K562 (cell line): ENCODE measurements around the gene DPY30. TPM values are rescaled to one million over a fixed set of nuclear protein-coding genes. Genes with fewer than 3 reads are reported as not detected.

ENCODE experiments used
- CAMTA2 ChIP-seq: fragments of 250-450 bp; sonication (Bioruptor Pico); conservative IDR thresholded peaks from 2 replicates; pipeline ENCODE4 v1.5.1; 2022
- CCNT2 ChIP-seq: IDR thresholded peaks from 2 replicates; pipeline ENCODE4 v1.6.1; 2011; ENCODE audit warnings: borderline replicate concordance, low read depth, mild to moderate bottlenecking, moderate library complexity, mixed read lengths, low read length; ENCODE audit not compliant: insufficient read length; ENCODE audit errors: extremely low read depth
- CXXC5 ChIP-seq: fragments of 250-450 bp; sonication (Bioruptor Pico); IDR thresholded peaks from 2 replicates; pipeline ENCODE4 v1.8.0; 2022; ENCODE audit warnings: inconsistent platforms, mild to moderate bottlenecking, moderate library complexity
- E2F6 ChIP-seq, 2 experiments: IDR thresholded peaks; 2 replicates each; pipeline ENCODE4 v1.6.1; 2011; ENCODE audit warnings: borderline replicate concordance in 1 of 2, control low read depth in 1 of 2, low read depth in 1 of 2, low read length in 1 of 2, mild to moderate bottlenecking in 1 of 2, mixed read lengths in 1 of 2, moderate library complexity in 1 of 2; ENCODE audit not compliant: insufficient read depth in 1 of 2, insufficient read length in 1 of 2, poor library complexity in 1 of 2, severe bottlenecking in 1 of 2; ENCODE audit errors: extremely low read depth in 1 of 2
- FOXK2 ChIP-seq, 2 experiments: fragments of 450-650 bp; IDR thresholded peaks in 1 of 2; conservative IDR thresholded peaks in 1 of 2; 2 replicates each; pipeline ENCODE4 v1.6.1; 2016; ENCODE audit warnings: low read depth in 2 of 2, mild to moderate bottlenecking in 1 of 2
- GABPB2 ChIP-seq: fragments of 250-450 bp; sonication (Bioruptor Pico); conservative IDR thresholded peaks from 2 replicates; pipeline ENCODE4 v1.5.1; 2021; ENCODE audit warnings: mild to moderate bottlenecking
- HDAC1 ChIP-seq, 2 experiments: fragments of 450-650 bp; IDR thresholded peaks; 2 replicates each; pipeline ENCODE4 v1.6.1; 2016 to 2017; ENCODE audit warnings: inconsistent platforms in 1 of 2, mild to moderate bottlenecking in 1 of 2, moderate library complexity in 1 of 2
- HMGN3 ChIP-seq: IDR thresholded peaks from 2 replicates; pipeline ENCODE4 v1.6.1; 2011; ENCODE audit warnings: borderline replicate concordance, low read depth, mild to moderate bottlenecking, mixed read lengths, low read length; ENCODE audit not compliant: insufficient read length; ENCODE audit errors: extremely low read depth
- KAT7 ChIP-seq: sonication (generic); formaldehyde crosslinking; IDR thresholded peaks from 2 replicates; pipeline ENCODE4 v1.8.0; 2022; ENCODE audit warnings: missing genetic modification reagents, mild to moderate bottlenecking, borderline replicate concordance
- KLF10 ChIP-seq: fragments of 250-450 bp; sonication (Bioruptor Pico); IDR thresholded peaks from 2 replicates; pipeline ENCODE4 v1.6.1; 2021; ENCODE audit warnings: matching md5 sums
- MEIS2 ChIP-seq: fragments of 450-650 bp; IDR thresholded peaks from 2 replicates; pipeline ENCODE4 v1.6.1; 2014; ENCODE audit warnings: mild to moderate bottlenecking; ENCODE audit not compliant: partially characterized antibody
- NFE2L1 ChIP-seq: fragments of 450-650 bp; IDR thresholded peaks from 2 replicates; pipeline ENCODE4 v1.6.1; 2016; ENCODE audit warnings: missing genetic modification characterization, low read depth, mild to moderate bottlenecking, missing compliant biosample characterization, moderate library complexity, borderline replicate concordance
- PBX2 ChIP-seq, 2 experiments: IDR thresholded peaks in 1 of 2; conservative IDR thresholded peaks in 1 of 2; 2 replicates each; pipeline ENCODE4 v1.6.1; 2016; ENCODE audit warnings: low read depth in 2 of 2, mild to moderate bottlenecking in 1 of 2, missing compliant biosample characterization in 1 of 2, missing genetic modification characterization in 1 of 2, moderate library complexity in 1 of 2
- PHF8 ChIP-seq: fragments of 200-600 bp; sonication (generic); IDR thresholded peaks from 2 replicates; pipeline ENCODE4 v1.6.1; 2012; ENCODE audit warnings: mixed run types, mild to moderate bottlenecking, inconsistent platforms, low read length, moderate library complexity, borderline replicate concordance
- POLR2G ChIP-seq: fragments of 200-400 bp; formaldehyde crosslinking; IDR thresholded peaks from 2 replicates; pipeline ENCODE4 v1.6.1; 2017; ENCODE audit warnings: low read depth, mild to moderate bottlenecking, antibody characterized with exemption, low read length, moderate library complexity
- SNRNP70 ChIP-seq: fragments of 200-400 bp; formaldehyde crosslinking; optimal IDR thresholded peaks from 2 replicates; pipeline ENCODE3; 2017; ENCODE audit warnings: low read depth, low read length
- YY1 ChIP-seq, 3 experiments: IDR thresholded peaks; 2 replicates each; pipeline ENCODE4 v1.6.1; 2011; ENCODE audit warnings: low read length in 2 of 3, mild to moderate bottlenecking in 2 of 3, moderate library complexity in 2 of 3, borderline replicate concordance in 1 of 3, control low read depth in 1 of 3, low read depth in 1 of 3; ENCODE audit not compliant: insufficient read depth in 3 of 3, insufficient replicate concordance in 2 of 3, control insufficient read depth in 1 of 3, insufficient read length in 1 of 3; ENCODE audit errors: extremely low read depth in 1 of 3
- ZBED1 ChIP-seq: IDR thresholded peaks from 2 replicates; pipeline ENCODE4 v1.6.1; 2014
- ZBTB43 ChIP-seq: sonication (generic); formaldehyde crosslinking; IDR thresholded peaks from 2 replicates; pipeline ENCODE4 v1.8.0; 2023; ENCODE audit warnings: mild to moderate bottlenecking, missing genetic modification reagents
- ZFX ChIP-seq: sonication (generic); formaldehyde crosslinking; IDR thresholded peaks from 2 replicates; pipeline ENCODE4 v1.8.0; 2022; ENCODE audit warnings: mild to moderate bottlenecking, missing genetic modification reagents, moderate library complexity
- ZNF134 ChIP-seq: fragments of 250-450 bp; sonication (Bioruptor Pico); conservative IDR thresholded peaks from 2 replicates; pipeline ENCODE4 v1.4.0; 2020
- polyA plus RNA-seq, 8 experiments: library from polyadenylated mRNA; depleted of rRNA in 4 of 8; stranded (reverse) in 5 of 8; unstranded in 3 of 8; fragments of >200 nt; fragmentation: Nextera tagmentation in 2 of 8; fragmentation: Illumina TruSeq in 1 of 8; extraction: Ambion mirVana in 2 of 8; extraction: Trizol in 1 of 8; gene quantifications; 2 replicates each; pipeline versions ENCODE4 v1.2.1 to v1.2.3, GENCODE V29; 2011 to 2014; ENCODE audit warnings: inconsistent platforms in 1 of 8, missing spikeins in 1 of 8
- total RNA-seq, 7 experiments: library from RNA; depleted of rRNA in 6 of 7; stranded (reverse); fragments of >200 nt in 6 of 7; fragmentation: Illumina TruSeq in 2 of 7; extraction: Trizol in 2 of 7; gene quantifications; 2 replicates each; pipeline versions ENCODE4 v1.2.1 to v1.2.3, GENCODE V29; 2011 to 2021; ENCODE audit warnings: low replicate concordance in 1 of 7

Gene DPY30
- total and polyA plus RNA-seq, 9 of the 15 experiments (the other 6 are each of a cell fraction or from before 2014, with no cell fraction given): 64.6 to 402 (median 116) TPM

DNA sequence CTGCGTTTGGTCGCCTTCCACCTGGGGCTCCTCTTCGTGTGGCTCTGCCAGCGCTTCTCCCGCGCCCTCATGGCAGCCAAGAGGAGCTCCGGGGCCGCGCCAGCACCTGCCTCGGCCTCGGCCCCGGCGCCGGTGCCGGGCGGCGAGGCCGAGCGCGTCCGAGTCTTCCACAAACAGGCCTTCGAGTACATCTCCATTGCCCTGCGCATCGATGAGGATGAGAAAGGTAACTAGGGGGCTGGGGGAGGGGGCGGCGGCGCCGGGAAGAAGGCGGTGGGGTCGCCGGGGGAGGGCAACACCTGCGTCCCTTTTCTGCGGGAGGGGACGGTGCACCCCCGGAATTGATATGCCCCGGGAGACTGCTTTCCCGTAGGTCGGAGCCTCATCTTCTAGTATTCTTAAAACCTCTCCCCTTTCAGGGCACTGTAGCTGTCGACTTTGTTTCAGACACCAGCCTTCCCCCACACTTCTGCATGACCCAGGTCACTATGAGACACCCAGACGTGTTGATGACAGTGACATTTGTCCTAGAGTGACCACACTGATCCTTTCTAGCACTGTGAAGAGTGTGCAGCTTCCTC, 24.5 kb upstream of the DPY30 start (continued):
- TF ChIP-seq ZFX (CRISPR knock-in tag): peak; percentile 80
- TF ChIP-seq NFE2L1 (tag): no peak
- no peak for TF ChIP-seq CAMTA2 (CRISPR knock-in tag)
- TF ChIP-seq HDAC1 (IDR thresholded peaks at IDR 0.05): no peak; a peak in 1 of 4 replicates
- TF ChIP-seq POLR2G: peak; percentile 25; the same call in 1 of the 2 replicates
- no peak for TF ChIP-seq ZNF134 (CRISPR knock-in tag)
- no peak for TF ChIP-seq CXXC5 (CRISPR knock-in tag)
- peak; percentile 64; the same call in 1 of the 2 replicates for TF ChIP-seq PHF8
- no peak for TF ChIP-seq GABPB2 (CRISPR knock-in tag)
- no peak for TF ChIP-seq SNRNP70
- peak; percentile 69 for TF ChIP-seq MEIS2
- no peak for TF ChIP-seq KLF10 (CRISPR knock-in tag)
- peak; percentile 19 to 60; a peak in 1 of 4 replicates for TF ChIP-seq FOXK2 (conservative IDR thresholded peaks at IDR 0.05 in 1 of 2, IDR thresholded peaks at IDR 0.05 in 1 of 2; ENCODE audit: low read depth in 2 of 2)
- peak; percentile 19 for TF ChIP-seq HMGN3
- TF ChIP-seq ZBTB43: 0 out of 2 replicates have a peak, but pooled peaks have one; percentile 12
- TF ChIP-seq KAT7: peak; percentile 81; the same call in 1 of the 2 replicates
- peak; percentile 17 for TF ChIP-seq CCNT2
- TF ChIP-seq YY1 (IDR thresholded peaks at IDR 0.05; ENCODE audit: borderline replicate concordance in 1 of 3, control insufficient read depth in 1 of 3, extremely low read depth in 1 of 3, insufficient read depth in 3 of 3, insufficient read length in 1 of 3, insufficient replicate concordance in 2 of 3, low read depth in 1 of 3, low read length in 2 of 3): peak in 1 of 3 experiments; percentile 44
- TF ChIP-seq E2F6 (IDR thresholded peaks at IDR 0.05; ENCODE audit: borderline replicate concordance in 1 of 2, extremely low read depth in 1 of 2, insufficient read depth in 1 of 2, insufficient read length in 1 of 2, low read depth in 1 of 2, low read length in 1 of 2, poor library complexity in 1 of 2, severe bottlenecking in 1 of 2): peak in 1 of 2 experiments; percentile 33
- no peak for TF ChIP-seq PBX2 (CRISPR knock-in tag; IDR thresholded peaks at IDR 0.05; ENCODE audit: low read depth)
- TF ChIP-seq PBX2 (tag; conservative IDR thresholded peaks at IDR 0.05; ENCODE audit: low read depth): peak; percentile 50
- TF ChIP-seq ZBED1: no peak
